ELF-1 (cell line): Measurements from ENCODE around the gene C9orf43.
A peak's percentile ranks its signal among the peaks of the same experiment; 100 is the strongest.
"Not testable (repeated sequence)": the region's sequence is repeated elsewhere in the genome, so short reads cannot be mapped to it uniquely, and the experiment has no call there.

Experiments used
- DNase-seq: peaks from one replicate; pipeline ENCODE4 v3.0.0-alpha.2; 2016; ENCODE audit warnings: low read depth, low spot score

The C9orf43 gene

GRCh38 chr9:113381441-113381840 is 29.1 kb upstream of the C9orf43 start:
- not testable (repeated sequence) for DNase-seq

DNA sequence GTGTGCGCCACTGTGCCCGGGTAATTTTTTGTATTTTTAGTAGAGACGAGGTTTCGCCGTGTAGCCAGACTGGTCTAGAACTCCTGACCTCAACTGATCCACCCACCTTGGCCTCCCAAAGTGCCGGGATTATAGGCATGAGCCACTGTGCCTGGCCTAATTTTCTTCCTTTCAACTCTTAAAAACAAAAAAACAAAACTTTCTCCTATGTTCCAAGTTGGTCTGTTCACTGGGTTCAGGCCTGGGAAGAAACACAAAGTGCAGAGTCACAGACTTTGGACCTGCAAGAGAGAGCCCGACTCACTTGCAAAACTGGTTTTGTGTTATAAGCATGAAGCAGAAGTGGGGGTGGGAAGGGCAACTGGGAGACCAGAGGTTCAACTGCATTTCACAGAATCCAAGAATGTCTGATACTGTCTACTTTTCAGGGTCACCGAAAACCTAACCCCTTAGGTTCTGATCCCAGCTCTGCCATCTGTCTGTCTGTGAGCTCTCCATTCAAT is 28.6 kb upstream of the C9orf43 start:
- DNase-seq = peak; percentile 62

GRCh38 chr9:113386571-113387393 is 23.8 kb upstream of the C9orf43 start:
- DNase-seq = peak; percentile 73

GRCh38 chr9:113387560-113388230 is 22.9 kb upstream of the C9orf43 start:
- no peak for DNase-seq

GRCh38 chr9:113388833-113389232 is 21.7 kb upstream of the C9orf43 start:
- DNase-seq = no peak

DNA sequence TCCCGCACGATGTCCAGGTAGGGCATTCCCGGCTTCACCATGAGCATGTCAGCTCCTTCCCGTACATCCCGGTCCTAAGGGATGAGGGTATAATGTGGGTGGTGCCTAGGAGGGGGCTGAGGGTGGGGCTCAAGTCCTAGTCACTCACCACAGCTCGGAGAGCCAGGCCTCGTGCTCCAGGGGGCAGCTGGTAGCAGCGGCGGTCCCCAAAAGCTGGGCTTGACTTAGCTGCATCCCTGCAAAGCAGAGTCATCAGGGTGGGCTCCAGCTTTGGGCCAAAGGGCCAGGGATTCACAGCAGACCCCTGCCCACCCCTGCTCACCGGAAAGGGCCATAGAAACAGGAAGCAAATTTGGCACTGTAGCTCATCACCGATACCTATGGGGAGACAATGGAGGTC is 21.1 kb upstream of the C9orf43 start:
- DNase-seq = no peak

DNA sequence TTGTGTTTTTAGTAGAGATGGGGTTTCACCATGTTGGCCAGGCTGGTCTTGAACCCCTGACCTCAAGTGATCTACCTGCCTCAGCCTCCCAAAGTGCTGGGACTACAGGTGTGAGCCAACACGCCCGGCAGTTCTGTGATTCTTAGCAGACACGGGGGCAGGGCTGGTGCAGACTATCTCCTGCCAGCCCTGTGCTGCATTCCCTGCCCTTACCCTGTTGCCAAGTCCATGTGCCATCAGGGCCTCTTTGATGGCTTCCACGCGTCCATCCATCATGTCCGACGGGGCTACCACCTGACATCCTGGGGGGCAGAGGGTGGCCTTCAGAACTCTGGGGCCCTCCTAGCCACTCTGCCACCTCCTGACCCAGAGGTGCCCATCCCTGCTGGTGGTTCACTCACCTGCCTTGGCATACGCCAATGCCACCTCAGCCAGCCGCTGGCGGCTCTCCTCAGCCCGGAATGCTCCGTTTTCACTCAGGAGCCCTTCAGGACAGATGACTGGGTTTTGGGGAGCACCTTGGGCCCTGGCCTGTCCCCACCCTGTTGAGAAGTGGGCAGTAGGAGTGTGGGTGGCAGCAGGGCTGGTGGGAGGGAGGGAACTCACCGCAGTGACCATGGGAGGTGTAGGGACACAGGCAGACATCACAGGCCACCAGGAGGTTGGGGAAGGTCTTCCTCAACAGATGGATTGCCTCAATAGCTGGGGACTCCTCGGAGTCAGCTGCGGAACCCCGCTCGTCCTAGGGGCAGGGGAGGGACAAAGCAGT is 20.2 kb upstream of the C9orf43 start:
- no peak for DNase-seq

DNA sequence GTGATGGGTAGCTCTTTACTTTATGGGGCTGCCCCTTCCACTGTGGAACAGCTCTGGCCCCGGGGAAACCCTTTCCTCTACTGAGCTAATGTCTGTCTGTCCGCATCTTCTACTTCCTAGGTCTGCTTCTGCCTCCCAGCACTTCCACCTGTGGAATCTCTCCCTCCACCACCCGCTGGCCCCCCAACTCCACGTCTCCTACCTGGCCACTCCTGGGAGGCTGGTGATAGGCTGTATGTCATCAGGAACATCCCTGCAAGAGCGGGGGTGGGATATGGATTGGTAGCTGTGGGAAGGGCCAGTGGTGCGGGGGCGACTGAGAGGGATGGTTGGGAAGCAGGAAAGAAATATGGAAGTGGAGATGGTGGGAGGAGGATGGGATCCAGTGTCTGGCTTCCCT is 18.6 kb upstream of the C9orf43 start:
- no peak for DNase-seq

- DNase-seq = no peak
These were observed 17.3 kb upstream of the C9orf43 start for GRCh38 chr9:113393281-113393680.

DNA sequence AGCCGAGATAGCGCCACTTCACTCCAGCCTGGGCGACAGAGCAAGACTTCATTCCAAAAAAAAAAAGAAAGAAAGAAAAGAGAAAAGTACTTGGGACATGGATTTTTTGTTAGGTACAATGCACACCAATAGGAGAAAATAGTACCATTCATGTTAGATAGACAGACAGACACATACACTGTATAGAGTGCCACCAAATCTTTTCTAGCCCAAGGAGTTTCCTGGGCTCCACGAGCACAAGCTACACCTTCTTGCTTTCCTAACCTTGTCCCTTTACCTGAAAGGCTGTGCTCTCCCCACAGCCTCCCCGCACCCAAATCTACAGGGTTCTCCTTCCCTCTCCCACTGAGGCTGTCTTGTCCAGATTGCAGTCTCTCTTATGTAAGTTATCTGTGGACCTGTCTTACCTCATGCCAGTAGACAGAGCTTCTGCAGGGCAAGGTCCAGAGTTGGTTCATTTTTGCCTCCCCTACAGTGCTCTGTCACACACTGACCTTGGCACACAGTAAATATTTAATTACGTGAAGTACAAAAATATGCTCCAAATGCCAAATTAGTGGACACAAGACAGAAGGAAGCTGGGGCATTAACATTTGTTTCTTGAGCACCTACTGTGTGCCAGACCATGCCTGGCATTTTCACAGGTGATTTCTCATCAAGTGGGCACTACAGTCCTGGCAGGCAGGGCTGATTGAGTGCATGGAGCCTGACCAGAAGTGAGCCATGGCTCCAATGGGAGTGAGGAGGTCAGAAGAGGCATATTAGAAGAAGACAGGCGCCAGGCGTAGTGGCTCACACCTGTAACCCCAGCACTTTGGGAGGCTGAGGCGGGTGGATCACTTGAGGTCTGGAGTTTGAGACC is 15.3 kb upstream of the C9orf43 start:
- no peak for DNase-seq

DNA sequence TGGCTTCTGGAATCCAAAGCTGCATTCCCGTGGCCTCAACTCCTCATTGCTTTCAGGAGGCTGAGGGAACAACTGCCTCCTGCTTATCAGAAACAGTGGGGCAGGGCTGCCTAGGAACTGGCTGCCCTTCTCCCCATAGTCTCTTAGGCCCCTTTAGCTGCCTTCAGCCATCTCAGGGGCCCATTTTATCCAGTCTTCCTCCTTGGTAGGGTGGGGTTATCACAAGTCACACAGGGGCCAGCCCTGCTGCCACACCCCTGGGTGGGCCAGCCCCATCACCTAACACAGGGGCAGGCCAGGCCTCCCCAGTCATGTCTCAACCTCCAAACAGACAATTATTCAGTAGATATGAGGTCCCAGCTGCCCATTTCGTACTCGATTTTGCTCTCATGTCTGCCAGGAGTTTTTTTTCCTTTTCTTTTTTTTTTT is 13.3 kb upstream of the C9orf43 start:
- no peak for DNase-seq

GRCh38 chr9:113398796-113399195 is 11.8 kb upstream of the C9orf43 start:
- DNase-seq = peak; percentile 55

GRCh38 chr9:113399646-113400200 is 10.8 kb upstream of the C9orf43 start:
- peak; percentile 74 for DNase-seq

DNA sequence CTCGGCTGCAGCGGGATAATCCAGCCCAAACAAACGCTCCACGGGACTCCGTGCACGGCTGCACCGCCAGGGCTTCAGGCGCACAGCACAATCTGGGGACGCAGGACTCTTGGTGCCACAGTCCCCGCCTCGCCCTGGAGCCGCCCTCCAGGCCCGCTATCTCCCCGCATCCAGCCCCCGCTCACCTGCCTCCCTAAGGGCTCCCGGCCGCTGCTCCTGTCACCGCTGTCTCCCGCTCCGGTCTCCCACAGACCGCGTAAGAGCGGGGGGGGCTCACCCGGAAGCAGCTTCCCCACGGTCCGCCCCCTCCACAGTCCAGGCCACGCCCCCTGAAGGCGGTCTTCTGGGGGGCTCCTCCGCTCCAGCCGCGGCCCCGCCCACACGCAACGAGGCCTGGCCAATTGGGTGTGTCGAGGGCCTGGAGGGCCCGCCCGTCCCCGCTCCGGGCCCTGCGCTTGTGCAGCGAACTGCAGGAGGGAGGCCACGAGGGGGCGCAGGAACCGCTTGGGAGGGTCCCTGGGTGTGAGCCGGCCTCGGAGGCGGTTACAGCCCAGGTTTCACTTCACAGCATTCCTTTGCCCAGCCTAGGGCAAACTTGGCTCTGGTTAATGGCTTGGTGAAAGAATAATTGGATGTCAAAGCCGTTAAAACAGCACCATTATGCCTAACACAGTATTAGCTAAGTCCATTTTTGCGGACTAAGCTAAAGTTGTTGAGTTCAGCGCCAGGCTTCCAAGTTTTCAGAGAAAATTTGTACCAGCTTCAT is 9.3 kb upstream of the C9orf43 start, which contains the start of gene ALAD:
TSS of gene ALAD (minus strand) at position 258 of the 766 bp plus-strand sequence. CDS start 7,725 bp downstream, outside the sequence.
- peak; percentile 100 for DNase-seq

GRCh38 chr9:113403646-113404045 is 6.9 kb upstream of the C9orf43 start:
- no peak for DNase-seq

DNA sequence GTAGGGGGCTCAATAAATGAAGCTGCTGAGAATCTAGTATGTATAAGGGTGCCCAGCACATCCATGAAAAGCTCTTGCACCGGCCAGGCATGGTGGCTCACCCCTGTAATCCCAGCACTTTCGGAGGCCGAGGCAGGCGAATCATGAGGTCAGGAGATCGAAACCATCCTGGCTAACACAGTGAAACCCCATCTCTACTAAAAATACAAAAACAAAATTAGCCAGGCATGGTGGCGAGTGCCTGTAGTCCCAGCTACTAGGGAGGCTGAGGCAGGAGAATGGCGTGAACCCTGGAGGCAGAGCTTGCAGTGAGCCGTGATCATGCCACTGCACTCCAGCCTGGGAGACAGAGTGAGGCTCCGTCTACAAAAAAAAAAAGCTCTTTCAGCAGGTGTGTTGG is 4.2 kb upstream of the C9orf43 start:
- not testable (repeated sequence) for DNase-seq

- DNase-seq = peak; percentile 69
These were observed 3.6 kb upstream of the C9orf43 start for GRCh38 chr9:113406873-113407511.

- DNase-seq = no peak
These were observed 1.1 kb upstream of the C9orf43 start for GRCh38 chr9:113409481-113409880.

DNA sequence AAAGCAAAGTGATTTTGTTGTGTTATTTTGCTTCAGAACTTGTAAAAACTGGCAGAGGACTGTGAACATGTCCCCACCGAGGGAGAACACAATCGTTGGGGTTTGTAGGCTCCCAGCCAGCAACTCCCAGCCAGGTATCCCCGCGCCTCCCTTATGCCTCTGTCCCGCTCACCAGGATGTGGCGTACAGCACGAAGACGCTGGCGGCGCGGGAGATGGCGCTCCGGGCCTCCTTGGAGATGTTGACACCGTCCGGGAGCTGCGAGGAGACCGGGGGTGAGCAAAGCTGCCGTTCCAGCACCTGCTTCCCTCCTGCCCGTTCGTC is 702 bp upstream of the C9orf43 start:
- DNase-seq = no peak
